H9 (cell line): ENCODE measurements around the gene TAOK1. TPM values are rescaled to one million over a fixed set of nuclear protein-coding genes. Genes with fewer than 3 reads are reported as not detected.

Experiments used
- DNase-seq: peaks from one replicate; pipeline ENCODE4 v3.0.0-alpha.2; 2017
- H2AFZ ChIP-seq: one replicate; pipeline ENCODE4 v1.6.1; 2013; ENCODE audit warnings: mild to moderate bottlenecking, low read length, control low read depth, moderate library complexity
- H2AK5ac ChIP-seq: 2 replicates; pipeline ENCODE4 v1.6.1; 2013; ENCODE audit warnings: low read length, control low read depth, mixed read lengths; ENCODE audit not compliant: insufficient read length
- H2BK120ac ChIP-seq: one replicate; pipeline ENCODE4 v1.6.1; 2013; ENCODE audit warnings: low read depth, mild to moderate bottlenecking, low read length, control low read depth, inconsistent platforms; ENCODE audit not compliant: poor library complexity, severe bottlenecking
- H2BK12ac ChIP-seq: 2 replicates; pipeline ENCODE4 v1.6.1; 2013; ENCODE audit warnings: low read length, control low read depth, mixed read lengths, low read depth; ENCODE audit not compliant: insufficient read length
- H2BK15ac ChIP-seq: 2 replicates; pipeline ENCODE4 v1.6.1; 2013; ENCODE audit warnings: low read depth, low read length, control low read depth
- H2BK20ac ChIP-seq: one replicate; pipeline ENCODE4 v1.6.1; 2013; ENCODE audit warnings: low read depth, mild to moderate bottlenecking, low read length, control low read depth, inconsistent platforms; ENCODE audit not compliant: poor library complexity, severe bottlenecking
- H2BK5ac ChIP-seq: 2 replicates; pipeline ENCODE4 v1.6.1; 2013; ENCODE audit warnings: low read length, control low read depth, mixed read lengths; ENCODE audit not compliant: insufficient read length
- H3K14ac ChIP-seq: 2 replicates; pipeline ENCODE4 v1.6.1; 2013; ENCODE audit warnings: low read length, control low read depth; ENCODE audit not compliant: insufficient read depth
- H3K18ac ChIP-seq: 2 replicates; pipeline ENCODE4 v1.6.1; 2013; ENCODE audit warnings: low read depth, mild to moderate bottlenecking, mixed read lengths, low read length, control low read depth; ENCODE audit not compliant: insufficient read length
- H3K23ac ChIP-seq: 2 replicates; pipeline ENCODE4 v1.6.1; 2013; ENCODE audit warnings: low read length, control low read depth, mixed read lengths, low read depth; ENCODE audit not compliant: insufficient read length
- H3K23me2 ChIP-seq: 2 replicates; pipeline ENCODE4 v1.6.1; 2013; ENCODE audit warnings: low read depth, mild to moderate bottlenecking, mixed read lengths, low read length, control low read depth; ENCODE audit not compliant: insufficient read length, poor library complexity, severe bottlenecking
- H3K27ac ChIP-seq: 2 replicates; pipeline ENCODE4 v1.5.1; 2013; ENCODE audit warnings: low read length, control low read depth, mixed read lengths, low read depth; ENCODE audit not compliant: insufficient read length
- H3K27me3 ChIP-seq: 2 replicates; pipeline ENCODE4 v1.6.1; 2013; ENCODE audit warnings: low read length, control low read depth, inconsistent platforms; ENCODE audit not compliant: insufficient read depth
- H3K4ac ChIP-seq: 2 replicates; pipeline ENCODE4 v1.6.1; 2013; ENCODE audit warnings: low read depth, mild to moderate bottlenecking, control low read depth, inconsistent platforms, low read length, moderate library complexity
- H3K4me1 ChIP-seq: 2 replicates; pipeline ENCODE4 v1.6.1; 2013; ENCODE audit warnings: low read length, control low read depth, inconsistent platforms; ENCODE audit not compliant: insufficient read depth
- H3K4me2 ChIP-seq: 2 replicates; pipeline ENCODE4 v1.6.1; 2013; ENCODE audit warnings: low read length, control low read depth, mixed read lengths; ENCODE audit not compliant: insufficient read length, insufficient read depth
- H3K56ac ChIP-seq: 2 replicates; pipeline ENCODE4 v1.6.1; 2013; ENCODE audit warnings: low read depth, mild to moderate bottlenecking, mixed read lengths, low read length, control low read depth; ENCODE audit not compliant: insufficient read length
- H3K79me1 ChIP-seq: 2 replicates; pipeline ENCODE4 v1.6.1; 2013; ENCODE audit warnings: low read depth, mild to moderate bottlenecking, moderate library complexity, low read length, control low read depth, inconsistent platforms; ENCODE audit not compliant: insufficient read depth, poor library complexity, severe bottlenecking
- H3K79me2 ChIP-seq: 2 replicates; pipeline ENCODE4 v1.6.1; 2013; ENCODE audit warnings: low read length, control low read depth, inconsistent platforms; ENCODE audit not compliant: insufficient read depth
- H3K9ac ChIP-seq: 2 replicates; pipeline ENCODE4 v1.6.1; 2013; ENCODE audit warnings: low read length, control low read depth, mixed read lengths; ENCODE audit not compliant: insufficient read length; ENCODE audit errors: extremely low read depth
- H3K9me3 ChIP-seq: one replicate; pipeline ENCODE4 v1.6.1; 2013; ENCODE audit warnings: low read depth, low read length, inconsistent platforms; ENCODE audit not compliant: control insufficient read depth
- H3T11ph ChIP-seq: one replicate; pipeline ENCODE4 v1.6.1; 2013; ENCODE audit warnings: mild to moderate bottlenecking, low read length, control low read depth, inconsistent platforms
- H4K20me1 ChIP-seq: one replicate; pipeline ENCODE4 v1.6.1; 2013; ENCODE audit not compliant: control insufficient read depth, insufficient read length, insufficient read depth
- H4K5ac ChIP-seq: 2 replicates; pipeline ENCODE4 v1.6.1; 2013; ENCODE audit warnings: low read depth, mild to moderate bottlenecking, mixed read lengths, low read length, control low read depth; ENCODE audit not compliant: insufficient read length
- H4K8ac ChIP-seq: replicated peaks from 2 replicates; pipeline ENCODE4 v1.6.1; 2013; ENCODE audit warnings: low read length, control low read depth, mixed read lengths, low read depth; ENCODE audit not compliant: insufficient read length
- H4K91ac ChIP-seq: 2 replicates; pipeline ENCODE4 v1.6.1; 2013; ENCODE audit warnings: low read depth, mild to moderate bottlenecking, moderate library complexity, mixed read lengths, low read length, control low read depth; ENCODE audit not compliant: insufficient read length
- H3K27ac Mint-ChIP-seq, 3 experiments: 2 replicates in 2 of 3; 3 replicates in 1 of 3; pipeline ENCODE4 v1.8.0; 2020 to 2021; ENCODE audit warnings: mixed read lengths in 3 of 3, mild to moderate bottlenecking in 1 of 3, moderate library complexity in 1 of 3
- H3K27me3 Mint-ChIP-seq: 2 replicates; pipeline ENCODE4 v1.8.0; 2021; ENCODE audit warnings: low read depth, mild to moderate bottlenecking, moderate library complexity, mixed read lengths
- H3K36me3 Mint-ChIP-seq, 3 experiments: 2 replicates in 2 of 3; 3 replicates in 1 of 3; pipeline ENCODE4 v1.8.0; 2020 to 2021; ENCODE audit warnings: low read depth in 3 of 3, mixed read lengths in 3 of 3; ENCODE audit not compliant: insufficient read depth in 1 of 3
- H3K4me1 Mint-ChIP-seq, 2 experiments: 2 replicates each; pipeline ENCODE4 v1.8.0; 2020; ENCODE audit warnings: mixed read lengths in 2 of 2
- H3K4me3 Mint-ChIP-seq, 2 experiments: 2 replicates in 1 of 2; 3 replicates in 1 of 2; pipeline ENCODE4 v1.8.0; 2020 to 2021; ENCODE audit warnings: mild to moderate bottlenecking in 2 of 2, mixed read lengths in 2 of 2, moderate library complexity in 1 of 2
- H3K9me3 Mint-ChIP-seq, 2 experiments: 2 replicates in 1 of 2; 3 replicates in 1 of 2; pipeline ENCODE4 v1.8.0; 2020; ENCODE audit warnings: mild to moderate bottlenecking in 2 of 2, mixed read lengths in 2 of 2, moderate library complexity in 1 of 2
- CTCF ChIP-seq: fragments of 200-600 bp; sonication (generic); conservative IDR thresholded peaks from 3 replicates; pipeline ENCODE4 v1.8.0; 2021; ENCODE audit warnings: antibody characterized with exemption, mild to moderate bottlenecking
- WGBS: extraction: QIAGEN DNeasy Blood & Tissue Kit; methylation state at CpG from one replicate; pipeline ENCODE4 v1.1.7; 2013; ENCODE audit warnings: missing lambda C conversion rate, low lambda C conversion rate, mixed read lengths; ENCODE audit not compliant: insufficient read length; ENCODE audit errors: extremely low coverage; 5-methylcytosine and 5-hydroxymethylcytosine counted together
- total RNA-seq: library from RNA; stranded (reverse); gene quantifications from 2 replicates; pipeline ENCODE4 v1.2.1, GENCODE V29; 2021

TAOK1 gene
- total RNA-seq, 1 experiment from 2014 or later: 93.0 TPM

GRCh38 chr17:29597361-29598172, 207.4 kb downstream of the TAOK1 start:
- H3K23ac ChIP-seq: no peak overlapping the region
- no peak overlapping the region for H3K27ac ChIP-seq
- H2AK5ac ChIP-seq: no peak overlapping the region
- H3K79me2 ChIP-seq: no peaks in the 10 kb centered on the region; the same call in 1 of the 2 replicates
- no peak overlapping the region for H4K91ac ChIP-seq
- no peak overlapping the region for H2AFZ ChIP-seq
- no peak overlapping the region for H3K9ac ChIP-seq
- Mint-ChIP-seq H3K4me3 (peak overlapping the region; percentile 7 to 66; a peak in 3 of 5 replicates), H3K36me3 (peaks cover 0 to 2% (median 0%) of the 10 kb centered on the region in 3 experiments; a peak in 1 of 7 replicates), H3K27ac (peak overlapping the region; percentile 33 to 68 (median 53); a peak in 5 of 7 replicates), H3K27me3 (peaks cover 2% of the 10 kb centered on the region), H3K4me1 (peaks cover 25 to 58% of the 10 kb centered on the region in 2 experiments), H3K9me3 (peaks cover 0 to 3% of the 10 kb centered on the region in 2 experiments; a peak in 1 of 5 replicates)
- H3K56ac ChIP-seq: no peak overlapping the region
- H2BK20ac ChIP-seq: no peak overlapping the region
- no CpG with 5 or more reads among the region's 13 CpGs for WGBS
- no peak for DNase-seq
- H4K8ac ChIP-seq: no peak overlapping the region
- H3T11ph ChIP-seq: no peak overlapping the region
- no peaks in the 10 kb centered on the region for H3K79me1 ChIP-seq
- no peak overlapping the region for H2BK5ac ChIP-seq
- no peak overlapping the region for H4K5ac ChIP-seq
- H3K9me3 ChIP-seq: no peaks in the 10 kb centered on the region
- peak overlapping the region; percentile 7 for H3K4me2 ChIP-seq
- peak overlapping the region; percentile 23 for H3K18ac ChIP-seq
- peaks cover 12% of the 10 kb centered on the region for H3K23me2 ChIP-seq
- H2BK12ac ChIP-seq: no peak overlapping the region
- H3K14ac ChIP-seq: no peak overlapping the region
- peaks cover 4% of the 10 kb centered on the region; the same call in 1 of the 2 replicates for H3K4me1 ChIP-seq
- no peaks in the 10 kb centered on the region for H3K27me3 ChIP-seq
- TF ChIP-seq CTCF: no peak
- no peak overlapping the region for H3K4ac ChIP-seq
- H4K20me1 ChIP-seq: no peaks in the 10 kb centered on the region
- no peak overlapping the region for H2BK120ac ChIP-seq
- no peak overlapping the region for H2BK15ac ChIP-seq

Other genes with a start within 250 kb of the TAOK1 start
- 20.8 and 21.6 TPM in 2 replicates for gene MYO18A, start 210.0 kb upstream of the TAOK1 start, total RNA-seq
- gene CRYBA1, start 143.5 kb upstream of the TAOK1 start, total RNA-seq: not detected in 2 replicates
- 96.1 and 97.9 TPM in 2 replicates for gene NUFIP2, start 96.2 kb upstream of the TAOK1 start, total RNA-seq
- gene ABHD15, start 176.7 kb downstream of the TAOK1 start, total RNA-seq: 1.7 and 2.5 TPM in 2 replicates
- gene TP53I13, start 178.3 kb downstream of the TAOK1 start, total RNA-seq: 27.1 and 28.1 TPM in 2 replicates
- gene GIT1, start 199.3 kb downstream of the TAOK1 start, total RNA-seq: 47.0 and 47.4 TPM in 2 replicates
- 21.6 and 24.2 TPM in 2 replicates for gene ANKRD13B, start 202.8 kb downstream of the TAOK1 start, total RNA-seq
- gene CORO6, start 232.5 kb downstream of the TAOK1 start, total RNA-seq: 2.3 and 2.6 TPM in 2 replicates